NCI-H1417 treated with DMSO at 0.1 percent for 48 hours (cell line): Measurements from ENCODE around the gene CYTH3.
"Not testable (repeated sequence)": the region's sequence is repeated elsewhere in the genome, so short reads cannot be mapped to it uniquely, and the experiment has no call there.

Experiments
- DNase-seq: peaks from one replicate; lab custom pipeline; 2025; lab: John Stamatoyannopoulos, UW

Gene CYTH3

DNA sequence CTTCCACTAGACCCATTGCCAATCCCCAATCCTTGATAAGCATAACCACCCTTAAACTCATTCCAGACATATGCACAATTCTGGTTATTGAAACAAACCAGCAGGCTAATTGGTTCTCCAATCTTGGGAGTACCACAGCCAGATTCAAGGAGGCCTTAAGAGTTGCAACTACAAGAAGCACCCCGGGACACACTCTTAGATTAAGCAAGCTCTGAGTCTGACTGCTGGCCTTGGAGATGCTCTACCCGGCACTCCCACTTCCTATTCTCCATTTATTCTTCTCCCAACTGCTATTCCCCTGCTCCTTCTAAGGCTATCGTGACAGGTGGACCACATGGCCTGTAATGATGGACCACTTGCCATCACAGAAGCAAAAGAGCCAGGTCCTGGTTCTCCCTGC lies 40.3 kb downstream of the CYTH3 start:
- DNase-seq: no peak

DNA sequence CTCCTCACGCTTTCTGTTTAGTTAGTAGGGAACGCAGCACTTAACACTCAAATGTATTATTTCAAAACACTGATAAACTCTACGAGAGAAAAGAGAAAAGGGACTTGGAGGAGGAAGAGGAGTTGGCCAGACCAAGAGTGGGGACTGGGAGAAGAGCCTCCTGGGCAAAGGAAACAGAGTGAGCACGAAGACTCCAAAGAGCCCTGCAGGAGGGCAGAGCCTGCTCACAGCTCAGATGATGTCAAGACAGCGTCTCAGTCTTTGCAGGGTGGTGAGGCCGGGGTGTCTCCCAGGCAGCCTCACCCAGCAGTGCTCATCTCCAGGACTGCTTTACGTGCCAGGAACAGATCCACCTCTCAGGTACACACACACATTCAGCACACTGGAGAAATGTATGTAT lies 41.2 kb downstream of the CYTH3 start:
- no peak for DNase-seq

DNA sequence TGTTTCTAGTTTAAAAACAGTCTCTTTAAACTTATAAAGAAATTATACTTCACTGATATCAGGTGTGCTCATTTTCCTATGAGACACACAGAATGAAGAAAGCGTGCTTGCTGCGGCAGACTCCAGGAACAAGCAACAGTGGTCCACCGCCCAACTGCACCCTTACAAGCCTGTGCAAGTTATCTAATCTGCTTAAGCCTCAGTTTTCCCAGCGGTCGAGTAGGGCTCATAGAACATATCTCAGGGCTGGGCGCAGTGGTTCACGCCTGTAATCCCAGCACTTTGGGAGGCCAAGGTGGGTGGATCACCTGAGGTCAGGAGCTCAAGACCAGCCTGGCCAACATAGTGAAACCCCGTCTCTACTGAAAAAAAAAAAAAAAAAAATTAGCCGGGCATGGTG lies 43.1 kb downstream of the CYTH3 start:
- DNase-seq: not testable (repeated sequence)

DNA sequence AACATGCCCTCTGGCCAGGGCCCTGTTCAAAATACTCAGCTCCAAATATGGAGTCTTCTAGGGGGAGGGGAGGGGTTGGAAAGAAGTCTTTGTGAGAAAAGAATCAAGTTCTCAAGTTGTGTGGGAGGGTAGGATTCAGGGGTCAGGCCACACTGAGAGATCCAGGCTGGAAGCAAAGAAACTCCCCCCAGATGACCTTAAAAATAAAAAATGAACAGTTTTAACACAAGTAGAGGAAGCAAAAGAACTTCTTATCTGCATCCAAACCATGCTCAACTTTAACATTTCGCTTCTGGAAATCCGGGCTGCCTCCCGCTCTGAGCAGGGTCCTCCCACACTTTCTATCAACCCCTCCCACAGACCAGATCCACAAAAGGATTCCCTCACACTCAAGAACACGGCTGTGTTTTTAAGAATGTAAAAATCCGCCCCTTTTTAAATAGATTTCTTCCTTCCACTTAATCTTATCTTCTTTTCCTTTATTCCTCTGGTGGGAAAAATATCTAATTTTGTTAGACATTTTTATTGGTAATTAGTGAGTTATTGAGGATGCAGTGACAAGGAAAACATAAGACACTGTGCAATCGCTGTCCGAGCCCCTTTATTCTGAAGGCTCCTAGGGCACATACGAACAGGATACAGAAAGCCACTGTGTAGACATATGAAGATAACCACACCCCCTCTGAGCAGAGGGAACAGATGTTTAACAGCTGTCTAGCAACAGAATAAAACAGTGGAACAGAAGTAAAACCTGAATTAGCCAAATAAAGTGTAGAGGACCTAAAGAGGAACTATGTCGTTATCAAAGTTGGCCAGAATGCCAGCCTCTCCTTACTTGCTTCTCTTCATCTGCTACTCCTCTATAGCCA lies 43.8 kb downstream of the CYTH3 start:
- DNase-seq: no peak

DNA sequence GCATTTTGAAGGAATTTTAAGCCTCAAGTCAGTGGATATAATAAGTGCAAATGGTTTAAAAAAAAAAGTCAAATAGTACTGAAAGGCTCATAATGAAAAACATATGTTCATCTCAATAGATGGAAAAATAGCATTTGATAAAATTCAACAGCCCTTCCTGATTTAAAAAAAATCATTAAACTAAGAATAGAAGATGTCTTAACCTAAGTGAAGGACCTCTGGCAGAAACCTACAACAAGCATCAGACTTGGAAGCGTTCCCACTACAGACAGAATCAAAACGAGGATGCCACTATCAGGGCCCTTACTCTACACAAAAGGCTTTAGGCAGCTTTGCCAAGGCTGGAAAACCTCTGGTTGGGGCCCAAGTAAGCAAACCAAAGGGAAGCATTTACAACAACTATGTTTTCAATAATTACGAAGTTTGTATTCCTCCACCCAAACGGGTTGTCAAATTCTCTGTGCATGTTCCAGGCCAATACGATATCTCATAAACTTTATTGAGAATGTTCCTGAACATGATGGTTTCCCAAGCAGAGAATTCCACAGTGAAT lies 45.1 kb downstream of the CYTH3 start:
- no peak for DNase-seq

DNA sequence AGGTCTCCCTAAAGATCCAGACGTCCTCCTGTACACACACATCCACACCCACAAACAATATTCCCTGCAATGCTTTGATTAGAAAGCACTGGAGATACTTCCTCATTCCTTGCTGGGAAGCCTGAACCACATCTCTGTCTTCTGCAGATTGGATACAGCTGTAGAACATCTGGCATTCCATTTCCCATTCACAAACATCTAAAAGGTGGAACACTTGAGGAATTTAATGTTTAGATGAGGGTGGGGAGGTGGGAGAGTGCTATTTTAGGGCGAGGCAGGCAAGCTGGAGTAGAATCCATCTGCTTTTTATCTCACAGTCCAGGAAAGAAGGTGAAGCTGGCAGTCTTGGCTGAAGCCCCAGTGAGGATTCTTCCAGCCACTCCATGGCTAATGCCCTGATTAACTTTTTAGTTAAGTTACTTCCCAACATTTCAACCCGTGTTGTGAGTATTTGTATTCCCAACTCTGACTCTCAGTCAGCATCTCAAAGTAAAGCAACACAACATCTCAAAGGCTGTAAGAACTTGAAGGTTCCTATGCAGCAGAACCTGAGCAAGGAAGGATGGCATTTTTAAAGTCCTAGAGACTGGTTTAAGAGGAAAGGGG lies 46.1 kb downstream of the CYTH3 start:
- no peak for DNase-seq

DNA sequence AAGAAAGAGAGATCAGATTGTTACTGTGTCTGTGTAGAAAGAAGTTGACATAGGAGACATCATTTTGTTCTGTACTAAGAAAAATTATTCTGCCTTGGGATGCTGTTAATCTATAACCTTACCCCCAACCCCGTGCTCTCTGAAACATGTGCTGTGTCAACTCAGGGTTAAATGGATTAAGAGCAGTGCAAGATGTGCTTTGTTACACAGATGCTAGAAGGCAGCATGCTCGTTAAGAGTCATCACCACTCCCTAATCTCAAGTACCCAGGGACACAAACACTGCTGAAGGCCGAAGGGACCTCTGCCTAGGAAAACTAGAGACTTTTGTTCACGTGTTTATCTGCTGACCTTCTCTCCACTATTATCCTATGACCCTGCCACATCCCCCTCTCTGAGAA lies 49.0 kb downstream of the CYTH3 start:
- not testable (repeated sequence) for DNase-seq

DNA sequence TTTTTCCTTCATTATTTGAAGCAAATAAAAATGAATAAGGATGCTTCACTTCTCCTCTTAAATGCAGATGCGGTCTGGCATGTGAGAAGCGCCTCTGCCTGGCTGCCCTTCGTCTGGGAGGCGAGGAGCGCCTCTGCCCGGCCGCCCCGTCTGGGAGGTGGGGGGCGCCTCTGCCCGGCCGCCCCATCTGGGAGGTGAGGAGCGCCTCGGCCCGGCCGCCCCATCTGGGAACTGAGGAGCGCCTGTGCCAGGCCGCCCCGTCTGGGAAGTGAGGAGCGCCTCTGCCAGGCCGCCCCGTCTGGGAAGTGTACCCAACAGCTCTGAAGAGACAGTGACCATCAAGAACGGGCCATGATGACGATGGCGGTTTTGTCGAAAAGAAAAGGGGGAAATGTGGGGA lies 49.4 kb downstream of the CYTH3 start:
- DNase-seq: not testable (repeated sequence)

DNA sequence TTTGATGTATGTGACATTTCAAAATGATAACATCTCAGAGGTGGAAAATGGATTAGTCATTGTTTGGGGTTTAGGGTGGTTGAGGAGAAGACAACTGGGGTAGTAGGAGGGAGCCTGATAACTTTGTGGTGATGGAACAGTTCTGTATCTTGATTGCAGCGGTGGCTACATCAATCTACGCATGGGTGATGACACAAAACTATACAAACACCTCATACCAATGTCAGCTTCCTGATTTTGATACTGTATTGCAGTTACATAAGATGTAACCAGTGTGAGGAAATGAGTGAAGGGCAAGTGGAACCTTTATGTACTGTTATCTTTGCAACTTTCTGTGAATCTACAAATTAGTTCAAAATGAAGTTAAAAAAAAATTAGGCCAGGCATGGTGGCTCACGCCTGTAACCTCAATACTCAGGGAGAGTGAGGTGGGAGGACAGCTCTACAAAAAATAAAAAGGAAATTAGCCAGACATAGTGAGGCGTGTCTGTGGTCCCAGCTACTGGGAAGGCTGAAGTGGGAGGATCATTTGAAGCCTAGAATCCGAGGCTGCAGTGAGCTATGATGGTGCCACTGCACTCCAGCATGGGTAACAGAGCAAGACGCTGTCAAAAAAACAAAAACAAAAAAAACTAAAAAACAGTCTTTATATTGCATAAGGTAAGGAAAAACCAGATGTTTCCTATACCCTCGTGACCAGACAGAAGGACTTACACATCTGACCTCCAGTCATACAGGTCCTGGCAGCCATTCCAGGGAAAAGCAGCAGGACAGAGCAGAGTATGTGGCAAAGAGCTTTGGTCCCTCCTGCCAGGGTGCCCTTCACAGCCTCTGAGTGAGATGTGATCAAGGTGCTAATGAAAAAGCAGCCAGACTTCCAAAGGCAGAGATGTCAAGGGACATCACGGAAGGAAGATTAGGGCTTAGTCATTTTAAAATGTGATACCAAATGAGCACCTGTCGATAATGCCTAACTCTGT lies 50.8 kb downstream of the CYTH3 start:
- DNase-seq: no peak

DNA sequence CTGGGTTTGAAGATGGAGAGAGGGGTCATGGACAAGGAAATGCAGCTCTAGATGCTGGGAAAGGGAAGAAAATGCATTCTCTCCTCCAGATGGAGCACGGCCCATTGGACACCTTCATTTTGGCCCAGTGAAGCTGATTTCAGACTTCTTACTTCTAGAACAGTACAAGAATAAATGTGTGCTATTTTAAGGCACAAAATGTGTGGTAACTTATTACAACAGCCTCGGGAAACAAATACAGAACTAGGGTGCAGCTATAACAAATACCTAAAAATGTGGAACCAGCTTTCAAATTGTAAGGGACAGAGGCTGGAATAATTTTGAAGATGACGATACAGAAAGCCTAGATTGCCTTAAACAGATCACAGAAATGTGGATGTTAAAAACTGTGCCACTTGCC lies 54.1 kb downstream of the CYTH3 start:
- DNase-seq: no peak

DNA sequence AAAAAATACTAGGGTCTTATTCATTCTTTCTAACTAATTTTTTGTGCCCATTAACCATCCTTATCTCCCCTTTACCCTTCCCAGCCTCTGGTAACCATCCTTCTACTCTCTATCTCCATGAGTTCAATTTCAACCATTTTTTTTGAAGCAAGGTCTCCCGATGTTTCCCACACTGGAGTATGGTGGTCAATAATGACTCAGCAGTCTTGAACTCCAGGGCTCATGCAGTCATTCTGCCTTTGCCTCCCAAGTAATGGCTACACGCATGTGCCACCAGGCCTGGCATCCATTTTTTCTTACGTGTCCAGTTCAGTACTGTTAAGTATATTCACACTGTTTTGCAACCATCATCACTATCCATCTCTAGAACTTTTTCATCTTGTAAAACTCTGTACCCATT lies 60.4 kb downstream of the CYTH3 start:
- DNase-seq: no peak

DNA sequence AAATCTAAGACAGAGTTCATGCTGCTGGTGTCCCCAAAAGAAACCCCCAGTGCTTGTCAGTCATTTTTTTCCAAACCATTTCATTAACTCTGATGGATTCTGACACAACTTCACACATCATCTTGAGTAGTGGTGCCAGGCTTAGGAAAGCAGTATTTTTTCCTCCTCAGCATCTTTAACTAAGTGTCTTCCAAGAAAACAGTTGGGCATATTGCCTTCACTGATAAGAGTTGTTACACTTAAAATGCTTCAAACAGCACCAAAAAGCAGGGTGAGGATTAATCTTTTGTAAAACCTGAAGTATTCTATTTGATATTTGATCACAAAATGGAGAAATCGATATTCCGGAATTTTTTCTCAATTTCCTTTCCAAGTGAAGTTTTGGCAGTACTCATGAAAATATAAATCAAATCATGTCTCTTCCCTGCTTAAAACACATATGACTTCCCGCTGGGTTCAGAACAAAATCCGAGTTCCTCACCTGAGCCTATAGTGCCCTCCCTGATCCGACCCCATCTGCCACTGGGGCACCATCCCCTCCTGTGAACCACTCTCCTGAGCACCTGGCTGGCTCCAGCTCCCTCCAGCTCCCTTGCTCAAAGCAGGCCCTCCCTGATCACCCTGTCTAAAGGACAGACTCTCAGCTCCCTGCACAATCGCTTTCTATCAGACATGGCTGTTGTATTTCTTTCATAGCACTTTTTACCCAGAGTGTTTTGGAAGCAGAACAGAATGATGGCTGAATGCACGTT lies 61.6 kb downstream of the CYTH3 start:
- DNase-seq: no peak

DNA sequence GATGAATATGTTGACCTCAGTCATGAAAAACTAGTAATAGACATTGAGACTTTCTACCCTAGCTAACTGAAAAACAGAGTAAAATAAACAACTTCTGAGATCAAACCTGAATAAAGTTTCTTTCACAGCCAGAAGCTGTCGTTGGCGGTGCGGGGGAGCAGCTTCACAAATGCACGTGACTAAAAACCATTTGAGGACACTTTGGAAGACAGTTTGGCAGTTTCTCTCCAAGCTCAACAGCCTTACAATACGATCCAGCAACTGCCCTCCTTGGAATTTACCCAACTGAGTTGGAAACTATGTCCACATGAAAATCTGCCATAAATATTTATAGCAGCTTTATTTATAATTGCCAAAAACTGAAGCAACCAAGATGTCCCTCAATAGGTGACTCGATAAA lies 63.1 kb downstream of the CYTH3 start:
- no peak for DNase-seq

DNA sequence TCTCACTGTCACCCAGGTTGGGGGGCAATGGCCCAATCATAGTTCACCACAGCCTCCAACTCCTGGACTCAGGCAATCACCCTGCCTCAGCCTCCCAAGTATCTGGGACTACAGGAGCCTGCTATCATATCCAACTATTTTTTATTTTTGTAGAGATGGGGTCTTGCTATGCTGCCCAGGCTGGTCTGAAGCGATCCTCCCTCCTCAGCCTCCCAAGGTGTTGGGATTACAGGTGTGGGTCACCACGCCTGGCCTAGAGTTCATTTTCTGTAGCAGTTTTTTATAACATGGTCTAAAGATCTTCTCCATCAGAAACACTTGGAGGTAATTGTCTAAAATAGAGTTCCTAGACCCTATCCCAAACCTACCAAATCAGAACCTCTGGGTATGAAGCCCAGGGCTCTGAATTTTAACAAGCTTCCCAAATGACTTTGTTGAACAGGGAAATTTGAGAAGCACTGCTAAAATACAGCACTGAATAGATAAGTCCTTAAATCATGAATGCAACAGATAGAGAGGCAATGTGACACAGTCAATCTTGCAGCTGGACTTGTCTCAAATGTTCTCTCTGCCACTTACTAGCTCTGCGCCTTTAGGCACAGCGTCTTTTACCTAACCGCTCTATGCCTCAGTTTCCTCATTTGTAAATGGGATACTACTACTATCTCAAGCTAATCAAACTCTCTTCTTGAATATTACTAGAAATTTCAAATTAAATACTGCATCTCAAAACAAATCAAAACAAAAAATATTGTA lies 63.7 kb downstream of the CYTH3 start:
- DNase-seq: no peak

DNA sequence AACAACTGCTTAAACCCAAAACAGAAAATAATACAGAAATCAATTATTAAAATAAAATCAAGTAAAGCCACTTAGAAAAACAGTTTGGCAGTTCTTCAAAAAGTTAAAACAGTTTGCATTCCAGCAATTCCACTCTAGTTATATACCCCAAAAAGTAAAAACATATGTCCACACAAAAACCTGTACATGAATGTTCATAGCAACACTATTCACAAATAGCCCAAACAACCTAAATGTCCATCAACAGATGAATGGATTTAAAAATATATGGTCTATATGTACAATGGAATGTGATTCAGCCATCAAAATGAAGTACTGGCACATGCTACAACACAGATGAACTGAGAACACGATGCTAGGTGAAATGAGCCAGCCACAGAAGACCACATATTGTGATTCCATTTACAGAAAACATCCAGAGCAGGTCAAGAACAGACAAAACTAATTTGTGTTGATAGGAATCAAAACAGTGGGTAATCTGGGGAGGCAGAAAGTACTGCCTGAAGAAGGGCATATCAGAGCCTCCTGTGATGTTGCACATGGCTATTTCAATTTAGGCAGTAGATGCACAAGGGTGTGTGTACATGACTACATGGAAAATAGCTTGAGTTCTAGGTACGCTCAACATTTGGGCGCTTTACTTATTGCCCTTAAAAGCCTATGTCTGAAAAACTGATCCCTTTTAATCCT lies 66.3 kb downstream of the CYTH3 start:
- no peak for DNase-seq

DNA sequence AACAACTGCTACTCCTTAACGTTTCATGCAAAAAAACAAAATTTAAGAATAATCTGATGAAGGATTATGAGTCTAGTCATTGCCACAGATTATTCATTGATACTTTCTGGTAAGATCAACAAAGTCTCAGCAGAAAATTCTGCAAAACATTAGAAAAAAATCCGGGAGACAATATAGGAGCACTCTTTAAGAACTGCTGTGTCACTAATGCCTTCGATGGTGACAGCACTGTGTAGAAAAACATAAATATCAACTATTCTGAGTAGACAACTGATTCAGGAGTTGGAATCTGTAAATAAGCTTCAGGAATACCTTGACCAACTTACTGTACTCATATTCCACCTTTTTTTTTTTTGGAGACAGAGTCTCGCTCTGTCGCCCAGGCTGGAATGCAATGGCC lies 69.0 kb downstream of the CYTH3 start:
- DNase-seq: no peak

DNA sequence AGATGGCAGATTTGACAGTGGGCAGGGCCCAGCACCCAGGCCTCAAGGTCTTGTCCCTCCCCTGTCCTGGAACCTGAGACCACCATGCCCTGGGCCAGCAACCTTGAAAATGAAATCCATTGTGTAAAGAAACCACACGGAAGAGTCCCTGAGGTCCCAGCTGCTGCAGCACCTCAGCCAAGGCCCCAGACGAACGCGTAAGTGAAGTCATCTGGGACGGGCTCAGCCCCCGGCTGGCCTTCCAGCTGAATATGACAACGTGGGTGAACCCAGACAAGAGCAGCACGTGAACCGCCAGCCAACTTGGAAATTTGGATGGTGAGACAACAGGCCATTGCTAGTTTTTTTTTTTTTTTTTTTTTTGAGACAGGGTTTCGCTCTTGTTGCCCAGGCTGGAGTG lies 70.3 kb downstream of the CYTH3 start:
- no peak for DNase-seq

DNA sequence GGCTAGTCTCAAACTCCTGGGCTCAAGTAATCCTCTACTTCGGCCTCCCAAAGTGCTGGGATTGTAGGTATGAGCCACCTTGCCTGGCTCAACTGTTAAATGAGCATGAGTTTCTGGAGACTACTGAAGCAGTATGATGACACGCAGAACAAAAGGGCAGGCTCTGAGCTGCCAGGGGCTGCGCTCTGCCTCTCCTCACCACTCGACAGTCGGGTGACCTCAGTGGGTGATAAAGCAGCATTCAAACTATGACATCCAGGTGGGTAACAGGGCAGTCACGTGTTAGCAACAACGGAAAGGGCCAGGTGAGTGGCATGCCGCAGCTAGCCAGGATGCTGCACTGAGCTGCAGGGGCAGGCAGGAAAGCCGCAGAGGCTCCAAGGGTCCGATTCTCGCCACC lies 71.5 kb downstream of the CYTH3 start:
- DNase-seq: no peak

DNA sequence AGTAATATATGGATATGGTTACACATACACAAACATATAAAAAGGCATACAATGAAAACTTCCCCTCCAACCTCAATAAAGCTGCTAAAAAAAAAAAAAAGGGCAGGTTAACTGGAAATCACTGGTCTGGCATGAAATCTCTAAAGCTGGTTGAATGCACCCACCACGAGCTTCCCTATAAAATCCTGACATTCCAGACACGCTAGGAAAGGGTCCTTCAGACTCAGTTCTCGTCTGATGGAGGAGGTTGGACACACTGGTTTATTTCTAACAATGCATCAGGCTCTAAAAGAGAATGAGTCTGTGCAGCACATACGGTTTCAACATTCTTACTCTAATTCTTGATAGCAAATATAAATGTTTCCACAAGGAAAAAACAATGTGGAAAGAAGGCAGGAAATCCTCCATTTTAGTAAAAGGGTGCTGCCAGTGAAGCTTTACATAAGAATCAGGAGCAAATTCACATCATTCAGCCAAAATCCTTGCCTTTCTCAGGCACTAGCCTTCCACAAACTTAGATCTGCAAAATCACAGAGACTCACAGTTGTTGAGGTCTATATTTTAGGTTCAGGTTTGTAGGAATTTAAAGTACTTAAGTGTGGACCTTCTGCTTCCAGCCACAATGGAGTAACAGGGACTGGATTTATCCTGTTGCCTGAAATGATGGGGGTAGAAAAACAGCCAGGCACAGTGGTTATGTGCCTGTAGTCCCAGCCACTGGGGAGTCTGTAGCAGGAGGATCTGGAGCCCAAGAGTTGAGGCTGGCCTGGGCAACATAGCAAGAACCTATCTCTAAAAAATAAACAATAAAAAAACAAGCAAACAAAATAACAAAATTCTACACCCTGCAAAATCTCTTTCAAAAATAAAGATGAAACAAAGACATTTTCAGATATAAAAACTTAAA lies 73.5 kb downstream of the CYTH3 start:
- no peak for DNase-seq
